Fibroblast of lung (primary cell): ENCODE measurements around the gene PCF11. TPM values are rescaled to one million over a fixed set of nuclear protein-coding genes. Genes with fewer than 3 reads are reported as not detected.

ENCODE experiments used
- DNase-seq, 2 donors: peaks; one replicate each; pipeline versions ENCODE4 v3.0.0 to v3.0.0-alpha.2; 2010; ENCODE audit warnings: low read depth in 2 of 2
- H2AFZ ChIP-seq: 2 replicates; pipeline ENCODE4 v1.5.1; 2012; ENCODE audit warnings: low read length, control low read depth, inconsistent platforms
- H3K27ac ChIP-seq: 2 replicates; pipeline ENCODE4 v1.5.1; 2011; ENCODE audit warnings: low read length, control low read depth; ENCODE audit not compliant: insufficient read depth
- H3K27me3 ChIP-seq: 2 replicates; pipeline ENCODE4 v1.5.1; 2011; ENCODE audit warnings: mild to moderate bottlenecking, low read length; ENCODE audit not compliant: control insufficient read depth, insufficient read depth
- H3K36me3 ChIP-seq: 2 replicates; pipeline ENCODE4 v1.5.1; 2011; ENCODE audit warnings: low read length; ENCODE audit not compliant: control insufficient read depth, insufficient read depth
- H3K4me1 ChIP-seq: 2 replicates; pipeline ENCODE4 v1.5.1; 2011; ENCODE audit warnings: low read length; ENCODE audit not compliant: control insufficient read depth, insufficient read depth; ENCODE audit errors: extremely low read depth
- H3K4me2 ChIP-seq: 2 replicates; pipeline ENCODE4 v1.5.1; 2011; ENCODE audit warnings: low read length, control low read depth; ENCODE audit not compliant: insufficient read depth; ENCODE audit errors: extremely low read depth
- H3K4me3 ChIP-seq, 4 experiments: fragments of 200-600 bp in 1 of 4; sonication (generic) in 1 of 4; replicated peaks in 1 of 4; 2 replicates each; pipeline ENCODE4 v1.5.1; 2011 to 2016; ENCODE audit warnings: low read length in 4 of 4, low read depth in 3 of 4, mild to moderate bottlenecking in 3 of 4, control low read depth in 2 of 4, inconsistent platforms in 1 of 4, mixed read lengths in 1 of 4; ENCODE audit not compliant: insufficient read depth in 1 of 4; ENCODE audit errors: control extremely low read depth in 1 of 4
- H3K79me2 ChIP-seq: 2 replicates; pipeline ENCODE4 v1.5.1; 2012; ENCODE audit warnings: mild to moderate bottlenecking, low read length, inconsistent platforms; ENCODE audit not compliant: control insufficient read depth, insufficient read depth
- H3K9ac ChIP-seq: 2 replicates; pipeline ENCODE4 v1.5.1; 2011; ENCODE audit warnings: mild to moderate bottlenecking, low read length, control low read depth; ENCODE audit not compliant: insufficient read depth
- H3K9me3 ChIP-seq: 2 replicates; pipeline ENCODE4 v1.5.1; 2012; ENCODE audit warnings: low read depth, low read length; ENCODE audit not compliant: control insufficient read depth, insufficient read depth
- H4K20me1 ChIP-seq: 2 replicates; pipeline ENCODE4 v1.5.1; 2011; ENCODE audit warnings: low read length; ENCODE audit not compliant: control insufficient read depth, insufficient read depth; ENCODE audit errors: extremely low read depth
- EZH2 ChIP-seq: IDR thresholded peaks from 2 replicates; pipeline ENCODE4 v1.5.1; 2012; ENCODE audit warnings: low read length, control low read depth, mild to moderate bottlenecking; ENCODE audit errors: missing control alignments
- polyA plus RNA-seq, 2 donors: library from polyadenylated mRNA; depleted of rRNA in 1 of 2; stranded (reverse) in 1 of 2; unstranded in 1 of 2; fragments of >200 nt; gene quantifications; 2 replicates each; pipeline ENCODE4 v1.2.1, GENCODE V29; 2011 to 2012; ENCODE audit warnings: missing spikeins in 1 of 2
- total RNA-seq: library from RNA; depleted of rRNA; stranded (reverse); fragments of >200 nt; gene quantifications from 2 replicates; pipeline ENCODE4 v1.2.1, GENCODE V29; 2014
- TF ChIP-seq, protein P1 (sequence below), 2 donors: IDR thresholded peaks in 1 of 2; conservative IDR thresholded peaks in 1 of 2; 1 replicate in 1 of 2; 2 replicates in 1 of 2; pipeline ENCODE4 v1.5.1; 2011 to 2012; ENCODE audit warnings: low read length in 2 of 2, control low read depth in 1 of 2, inconsistent platforms in 1 of 2, low read depth in 1 of 2, mild to moderate bottlenecking in 1 of 2

PCF11 gene
- total and polyA plus RNA-seq, 2 donors (not counting 1 experiment from before 2014, with no cell fraction given): 26.6 to 44.8 TPM

- peaks cover 7% of the 10 kb centered on the region for H3K4me1 ChIP-seq
- no peaks in the 10 kb centered on the region for H4K20me1 ChIP-seq
- no peak overlapping the region for H3K4me3 ChIP-seq
- no peak for DNase-seq
- H3K27ac ChIP-seq: no peak overlapping the region
- no peaks in the 10 kb centered on the region for H3K9me3 ChIP-seq
- H3K9ac ChIP-seq: no peak overlapping the region
- H3K4me2 ChIP-seq: no peak overlapping the region
- TF ChIP-seq, protein P1, sequence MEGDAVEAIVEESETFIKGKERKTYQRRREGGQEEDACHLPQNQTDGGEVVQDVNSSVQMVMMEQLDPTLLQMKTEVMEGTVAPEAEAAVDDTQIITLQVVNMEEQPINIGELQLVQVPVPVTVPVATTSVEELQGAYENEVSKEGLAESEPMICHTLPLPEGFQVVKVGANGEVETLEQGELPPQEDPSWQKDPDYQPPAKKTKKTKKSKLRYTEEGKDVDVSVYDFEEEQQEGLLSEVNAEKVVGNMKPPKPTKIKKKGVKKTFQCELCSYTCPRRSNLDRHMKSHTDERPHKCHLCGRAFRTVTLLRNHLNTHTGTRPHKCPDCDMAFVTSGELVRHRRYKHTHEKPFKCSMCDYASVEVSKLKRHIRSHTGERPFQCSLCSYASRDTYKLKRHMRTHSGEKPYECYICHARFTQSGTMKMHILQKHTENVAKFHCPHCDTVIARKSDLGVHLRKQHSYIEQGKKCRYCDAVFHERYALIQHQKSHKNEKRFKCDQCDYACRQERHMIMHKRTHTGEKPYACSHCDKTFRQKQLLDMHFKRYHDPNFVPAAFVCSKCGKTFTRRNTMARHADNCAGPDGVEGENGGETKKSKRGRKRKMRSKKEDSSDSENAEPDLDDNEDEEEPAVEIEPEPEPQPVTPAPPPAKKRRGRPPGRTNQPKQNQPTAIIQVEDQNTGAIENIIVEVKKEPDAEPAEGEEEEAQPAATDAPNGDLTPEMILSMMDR (conservative IDR thresholded peaks at IDR 0.05 in 1 of 2, IDR thresholded peaks at IDR 0.05 in 1 of 2; ENCODE audit: low read depth in 1 of 2, low read length in 2 of 2): no peak
- TF ChIP-seq EZH2: no peak
- no peaks in the 10 kb centered on the region for H3K27me3 ChIP-seq
- no peak overlapping the region for H2AFZ ChIP-seq
- H3K36me3 ChIP-seq: peaks cover 15% of the 10 kb centered on the region
- peaks cover 77% of the 10 kb centered on the region for H3K79me2 ChIP-seq
Observed at GRCh38 chr11:83172551-83172950, 15.6 kb downstream of the PCF11 start.

DNA sequence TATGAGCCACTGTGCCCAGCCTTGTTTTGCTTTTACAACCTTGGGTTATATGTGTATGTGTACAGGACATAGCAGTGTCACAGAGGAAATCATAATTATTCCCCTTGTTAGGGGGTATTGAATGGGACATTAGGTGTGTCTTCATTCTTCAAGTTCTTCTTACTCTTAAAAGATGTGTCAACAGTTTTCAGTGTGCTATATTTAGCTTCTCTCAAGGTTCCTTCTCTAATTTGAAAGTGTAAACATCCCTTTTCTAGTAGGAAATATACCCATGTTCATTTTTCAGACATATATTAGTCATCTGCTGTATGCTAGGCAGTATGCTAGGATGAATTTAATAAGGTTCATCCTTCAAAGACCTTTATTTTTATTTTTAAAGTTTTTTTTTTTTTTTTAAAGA, 17.1 kb downstream of the PCF11 start:
- H3K9me3 ChIP-seq: no peaks in the 10 kb centered on the region
- no peaks in the 10 kb centered on the region for H3K27me3 ChIP-seq
- peaks cover 63% of the 10 kb centered on the region for H3K79me2 ChIP-seq
- H3K4me3 ChIP-seq: no peak overlapping the region
- no peak for DNase-seq
- H2AFZ ChIP-seq: no peak overlapping the region
- peaks cover 7% of the 10 kb centered on the region for H3K4me1 ChIP-seq
- H3K36me3 ChIP-seq: peaks cover 7% of the 10 kb centered on the region
- no peak overlapping the region for H3K9ac ChIP-seq
- no peak for TF ChIP-seq EZH2
- TF ChIP-seq, protein P1 (conservative IDR thresholded peaks at IDR 0.05 in 1 of 2, IDR thresholded peaks at IDR 0.05 in 1 of 2; ENCODE audit: low read depth in 1 of 2, low read length in 2 of 2): no peak
- H3K27ac ChIP-seq: no peak overlapping the region
- H4K20me1 ChIP-seq: no peaks in the 10 kb centered on the region
- no peak overlapping the region for H3K4me2 ChIP-seq

DNA sequence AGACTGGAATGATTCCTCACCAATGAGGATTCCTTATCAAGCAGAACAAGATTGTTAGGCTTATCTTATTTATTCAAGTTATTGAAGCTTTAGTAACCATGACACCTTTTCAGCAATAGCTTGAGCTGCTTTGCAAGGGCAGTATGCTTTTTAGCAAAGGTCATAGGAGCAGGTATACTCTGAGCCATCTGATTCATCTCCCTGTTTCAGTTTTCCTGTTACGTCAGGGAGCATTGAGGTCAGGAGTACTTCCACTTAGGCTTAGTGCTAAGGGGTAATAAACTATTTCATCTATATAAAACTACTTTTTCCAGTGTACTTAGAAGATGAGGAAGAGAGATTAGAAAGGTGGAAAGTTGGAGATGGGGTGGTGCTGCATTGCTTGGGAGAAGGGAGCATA, 18.9 kb downstream of the PCF11 start:
- Histone ChIP-seq H3K9ac (no peak overlapping the region), H3K36me3 (peaks cover 1% of the 10 kb centered on the region), H3K79me2 (peaks cover 45% of the 10 kb centered on the region), H2AFZ (no peak overlapping the region), H3K4me1 (peaks cover 3% of the 10 kb centered on the region), H4K20me1 (no peaks in the 10 kb centered on the region), H3K27me3 (no peaks in the 10 kb centered on the region), H3K4me3 (no peak overlapping the region), H3K9me3 (no peaks in the 10 kb centered on the region), H3K27ac (no peak overlapping the region), H3K4me2 (no peak overlapping the region)
- no peak for DNase-seq
- no peak for TF ChIP-seq EZH2
- TF ChIP-seq, protein P1 (conservative IDR thresholded peaks at IDR 0.05 in 1 of 2, IDR thresholded peaks at IDR 0.05 in 1 of 2; ENCODE audit: low read depth in 1 of 2, low read length in 2 of 2): no peak
